HG02623 (cell line): ENCODE results near the gene UBE3C.
"Not testable (repeated sequence)": the region's sequence is repeated elsewhere in the genome, so short reads cannot be mapped to it uniquely, and the experiment has no call there.

Experiments
- ATAC-seq: cut with Tn5 transposase; IDR thresholded peaks from one replicate; pipeline ENCODE4 v1.9.1; 2021; ENCODE audit warnings: moderate library complexity; ENCODE audit not compliant: unreplicated experiment

The UBE3C gene

DNA sequence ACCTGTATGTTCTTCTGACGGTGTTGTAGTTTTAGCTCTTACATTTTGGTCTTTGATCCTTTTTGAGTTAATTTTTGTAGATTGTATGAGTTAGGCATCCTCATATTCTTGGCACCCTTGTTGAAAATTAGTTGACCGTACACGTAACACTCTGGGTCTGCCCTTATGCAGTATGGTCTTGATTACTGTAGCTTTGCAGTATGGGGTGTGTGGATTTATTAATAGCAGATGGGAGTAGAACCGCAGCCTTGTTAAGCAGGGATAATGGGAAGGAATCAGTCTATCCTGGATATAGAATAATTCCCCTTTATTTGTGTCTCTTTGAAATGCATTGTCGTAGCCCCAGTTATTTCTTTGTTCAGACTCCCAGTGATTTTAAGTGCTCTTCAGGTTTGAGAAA is 95.5 kb downstream of the UBE3C start:
- no peak for ATAC-seq

DNA sequence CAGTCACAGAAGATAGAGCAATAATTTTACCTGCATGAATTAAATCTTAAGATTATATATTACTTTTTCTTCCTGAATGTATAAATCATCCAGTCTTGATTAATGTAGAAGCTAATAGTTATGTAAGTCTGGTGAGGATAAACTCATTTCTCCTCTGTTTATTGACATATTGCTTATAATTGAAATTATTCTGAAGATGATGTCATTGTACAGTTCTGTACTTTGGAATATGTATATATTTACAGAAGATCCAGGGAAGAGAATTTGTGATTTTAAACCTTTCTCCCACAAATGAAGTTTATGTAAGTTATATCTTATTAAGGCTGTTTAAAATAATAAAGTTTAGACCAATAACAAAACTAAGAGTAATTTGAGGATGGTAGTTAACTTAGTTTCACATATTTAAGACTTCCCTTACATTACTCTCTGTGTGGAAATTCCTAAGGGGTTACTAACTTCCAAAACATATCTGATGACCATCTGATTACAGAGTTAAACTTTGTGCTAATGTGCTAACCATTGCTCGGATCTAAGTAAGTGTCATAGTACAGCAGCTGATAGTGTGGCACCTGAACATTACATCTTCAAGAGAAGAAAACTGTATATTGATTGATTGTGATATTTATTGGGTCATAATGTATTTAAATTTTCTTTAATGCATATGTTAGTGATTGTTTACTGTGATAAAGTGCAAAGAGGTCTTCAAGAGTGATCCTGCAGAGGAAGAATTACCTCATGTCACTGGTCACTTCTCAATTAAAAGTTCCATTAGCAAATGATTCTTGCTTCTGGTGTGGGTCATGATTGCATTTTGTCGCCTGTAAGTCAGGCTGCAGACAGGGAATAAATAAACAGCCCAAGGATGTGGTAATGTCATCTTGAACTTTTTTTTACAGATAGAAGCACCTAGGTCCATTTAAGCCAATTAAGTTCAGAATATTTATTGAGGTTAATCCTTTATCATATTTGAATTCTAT is 96.9 kb downstream of the UBE3C start:
- ATAC-seq, result no peak

DNA sequence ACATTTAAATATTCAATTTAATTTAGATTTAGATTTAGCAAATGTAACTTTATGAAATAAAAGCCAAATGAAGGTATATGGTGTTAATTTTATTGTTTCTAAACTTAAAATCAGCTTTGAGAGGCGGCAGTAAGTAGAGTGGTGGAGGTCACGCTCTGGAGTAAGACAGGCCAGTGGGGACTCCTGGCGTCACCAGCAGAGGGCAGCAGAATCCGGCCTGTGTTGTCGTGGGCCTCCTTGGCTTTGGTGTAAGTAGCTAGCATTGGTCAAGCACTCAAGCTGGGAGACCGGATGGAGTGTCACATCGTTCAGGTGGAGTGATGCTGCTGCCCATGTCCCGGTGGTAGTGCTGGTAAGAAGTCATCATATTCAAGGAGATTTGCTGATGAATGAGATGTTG is 99.4 kb downstream of the UBE3C start:
- no peak for ATAC-seq

GRCh38 chr7:157239571-157240270 is 101.0 kb downstream of the UBE3C start:
- ATAC-seq, result no peak

DNA sequence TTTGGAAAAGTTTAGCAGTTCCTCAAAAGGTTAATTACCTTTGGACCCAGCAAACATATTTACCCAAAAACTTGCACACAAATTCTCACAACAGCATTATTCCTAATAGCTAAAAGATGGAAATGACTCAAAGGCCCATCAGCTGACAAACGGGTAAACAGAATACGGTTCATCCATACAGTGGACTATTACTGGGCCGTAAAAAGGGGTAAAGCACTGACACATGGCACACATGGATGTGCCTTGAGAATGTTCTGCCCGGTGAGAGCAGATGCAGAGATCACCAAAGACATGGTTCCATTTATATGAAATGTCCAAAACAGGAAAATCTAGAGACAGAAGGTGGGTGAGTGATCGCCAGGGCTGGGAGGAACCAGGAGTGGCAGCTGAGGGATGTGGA is 102.9 kb downstream of the UBE3C start:
- ATAC-seq, result no peak

- ATAC-seq, result no peak
These were observed 106.0 kb downstream of the UBE3C start for GRCh38 chr7:157244516-157245294.

DNA sequence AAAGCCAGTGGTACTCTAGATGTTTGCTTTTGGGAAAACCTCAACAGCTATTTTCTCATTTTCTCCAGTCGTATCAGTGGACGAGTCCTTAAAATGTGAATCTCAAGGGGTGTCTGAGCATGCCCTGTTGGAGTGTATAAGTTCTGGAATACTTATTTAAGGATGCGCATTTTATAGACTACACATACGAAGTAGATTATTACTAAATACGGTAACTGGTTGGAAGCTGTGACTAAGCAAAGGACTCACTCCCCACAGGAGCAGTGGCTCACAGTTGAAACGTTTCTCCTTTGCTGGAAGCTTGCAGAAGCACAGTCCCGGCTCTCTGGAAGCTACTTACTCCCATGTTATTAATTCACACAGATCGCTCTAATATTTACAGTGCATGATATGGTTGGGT is 107.3 kb downstream of the UBE3C start:
- ATAC-seq, result no peak

GRCh38 chr7:157248659-157249058 is 109.9 kb downstream of the UBE3C start:
- no peak for ATAC-seq

DNA sequence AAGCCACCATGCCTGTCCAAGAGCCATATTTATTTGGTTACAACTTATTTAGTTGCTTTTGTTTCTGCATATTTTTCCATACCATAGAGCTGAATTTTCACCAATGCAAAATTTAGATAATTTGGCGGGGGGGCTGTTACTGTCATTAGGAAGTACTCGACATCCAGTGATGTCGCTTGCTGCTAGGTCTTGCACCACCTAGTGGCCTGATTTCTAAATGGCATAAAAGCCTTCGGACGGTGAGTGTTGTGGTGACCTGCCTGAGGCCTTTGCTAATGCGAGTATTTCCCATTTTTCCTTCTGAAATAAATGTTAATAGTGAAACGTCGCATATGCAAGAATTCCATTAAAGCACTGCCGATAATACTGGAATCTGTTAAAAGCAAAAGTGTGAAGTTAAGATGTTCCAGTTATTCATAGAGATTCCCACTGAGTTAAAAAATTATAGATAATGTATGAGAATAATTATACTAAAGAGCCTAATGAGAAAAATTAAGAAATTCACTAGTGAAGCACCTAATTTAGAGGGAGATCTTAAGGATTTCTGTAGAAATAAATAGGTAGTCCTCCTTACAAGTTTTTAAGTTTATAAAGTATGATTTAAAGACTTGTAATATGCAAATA is 112.0 kb downstream of the UBE3C start:
- ATAC-seq, result no peak

DNA sequence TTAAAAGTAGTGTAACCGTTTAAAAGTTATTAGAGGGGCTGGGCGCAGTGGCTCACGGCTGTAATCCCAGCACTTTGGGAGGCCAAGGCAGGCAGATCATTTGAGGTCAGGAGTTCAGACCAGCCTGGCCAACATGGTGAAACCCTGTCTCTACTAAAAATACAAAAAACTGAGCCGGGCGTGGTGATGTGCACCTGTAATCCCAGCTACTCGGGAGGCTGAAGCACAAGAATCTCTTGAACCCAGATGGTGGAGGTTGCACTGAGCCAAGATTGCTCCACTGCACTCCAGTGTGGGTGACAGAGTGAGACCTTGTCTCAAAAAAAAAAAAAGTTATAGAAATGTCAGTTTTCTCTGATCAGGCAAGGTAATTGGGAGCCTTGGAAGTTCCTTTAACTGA is 113.1 kb downstream of the UBE3C start:
- not testable (repeated sequence) for ATAC-seq

GRCh38 chr7:157253850-157254249 is 115.1 kb downstream of the UBE3C start:
- ATAC-seq, result no peak

DNA sequence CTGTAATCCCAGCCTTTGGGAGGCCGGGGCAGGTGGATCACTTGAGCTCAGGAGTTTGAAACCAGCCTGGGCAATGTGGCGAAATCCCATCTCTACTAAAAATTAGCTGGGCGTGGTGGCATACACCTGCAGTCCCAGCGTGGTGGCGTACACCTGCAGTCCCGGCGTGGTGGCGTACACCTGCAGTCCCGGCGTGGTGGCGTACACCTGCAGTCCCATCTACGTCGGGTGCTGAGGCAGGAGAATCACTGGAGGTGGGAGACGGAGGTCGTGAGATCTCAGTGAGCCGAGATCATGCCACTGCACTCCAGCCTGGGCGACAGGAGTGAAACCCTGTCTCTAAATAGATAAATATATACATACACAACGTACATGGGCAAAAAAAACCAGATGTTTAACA is 116.1 kb downstream of the UBE3C start:
- not testable (repeated sequence) for ATAC-seq

DNA sequence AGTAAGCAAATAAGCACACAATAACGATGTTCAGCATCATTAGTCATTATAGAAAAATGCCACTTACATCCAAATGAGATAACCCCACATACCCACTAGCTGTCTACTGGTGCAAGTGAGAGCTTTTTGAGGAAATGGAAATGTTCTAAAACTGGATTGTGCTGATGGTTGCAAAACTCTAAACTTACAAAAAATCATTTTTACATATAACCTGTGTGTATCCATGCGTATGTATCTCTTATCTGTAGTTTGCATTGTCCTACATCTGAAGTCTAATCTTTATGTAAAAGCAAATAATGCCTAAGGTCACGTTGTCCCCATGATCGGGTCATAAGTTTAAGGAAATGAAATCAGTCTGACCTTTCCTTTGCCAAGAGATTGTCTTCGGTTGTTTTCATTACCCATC is 116.5 kb downstream of the UBE3C start:
- ATAC-seq, result no peak

GRCh38 chr7:157263156-157263555 is 124.4 kb downstream of the UBE3C start:
- no peak for ATAC-seq

GRCh38 chr7:157265051-157265450 is 126.3 kb downstream of the UBE3C start:
- no peak for ATAC-seq

GRCh38 chr7:157266272-157266671 is 127.5 kb downstream of the UBE3C start:
- ATAC-seq, result no peak

- no peak for ATAC-seq
These were observed 128.8 kb downstream of the UBE3C start for GRCh38 chr7:157267516-157267915.

GRCh38 chr7:157267956-157268355 is 129.2 kb downstream of the UBE3C start:
- no peak for ATAC-seq

DNA sequence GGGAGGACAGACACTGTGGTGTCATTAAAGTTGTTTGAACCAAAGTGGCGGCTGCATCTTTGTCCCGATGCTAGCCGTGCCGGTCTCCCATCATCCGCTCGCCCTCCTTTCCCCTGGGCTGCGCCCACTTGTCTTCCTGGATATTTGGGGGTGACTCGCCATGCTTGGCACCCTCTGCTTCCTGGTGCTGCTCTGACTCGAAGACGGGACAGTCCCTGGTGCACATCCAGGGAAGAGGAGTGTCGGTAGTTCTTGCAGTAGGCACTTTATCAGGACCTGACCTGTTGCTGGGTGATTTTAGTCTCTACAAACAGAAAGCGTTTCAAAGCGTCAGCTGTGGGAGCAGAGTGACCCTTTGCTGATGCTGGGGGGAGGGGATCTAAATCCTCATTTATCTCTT is 129.8 kb downstream of the UBE3C start:
- ATAC-seq, result no peak

GRCh38 chr7:157269341-157270059 is 130.8 kb downstream of the UBE3C start:
- no peak for ATAC-seq
